Colonic mucosa (tissue), 4 donors: ENCODE data around the gene CDC20. TPM values are rescaled to one million over a fixed set of nuclear protein-coding genes. Genes with fewer than 3 reads are reported as not detected.

ENCODE experiments used
- DNase-seq: peaks from one replicate; pipeline ENCODE4 v3.0.0-alpha.2; 2020
- H3K27ac ChIP-seq: fragments of 200-600 bp; one replicate; pipeline ENCODE4 v1.8.0; 2021
- H3K27me3 ChIP-seq: fragments of 200-600 bp; one replicate; pipeline ENCODE4 v1.8.0; 2021
- H3K36me3 ChIP-seq: fragments of 200-600 bp; one replicate; pipeline ENCODE4 v1.8.0; 2021
- H3K4me1 ChIP-seq: fragments of 200-600 bp; one replicate; pipeline ENCODE4 v1.8.0; 2021; ENCODE audit warnings: mild to moderate bottlenecking
- H3K4me3 ChIP-seq: fragments of 200-600 bp; one replicate; pipeline ENCODE4 v1.8.0; 2021
- H3K9ac ChIP-seq, 2 donors: one replicate each; pipeline ENCODE4 v1.7.0; 2013; ENCODE audit warnings: control low read depth in 2 of 2, low read depth in 2 of 2, low read length in 2 of 2
- H3K9me3 ChIP-seq: fragments of 200-600 bp; one replicate; pipeline ENCODE4 v1.8.0; 2021
- CTCF ChIP-seq: fragments of 200-600 bp; IDR thresholded peaks from one replicate; pipeline ENCODE4 v1.8.0; 2022; ENCODE audit warnings: antibody characterized with exemption, mild to moderate bottlenecking
- intact Hi-C: fragments of 100-400 bp; cut with DNase I; formaldehyde crosslinking; loops from one replicate; pipeline ENCODE4 v1.14.1; 2022
- total RNA-seq, 2 donors: library from RNA; stranded (reverse); fragmentation: NEBNext Ultra II Directional in 1 of 2; extraction: Animal tissue kit (Norgen Biotek cat#: 25700) in 1 of 2; gene quantifications; one replicate each; pipeline ENCODE4 v1.2.1, GENCODE V29; 2021
- donor health status: healthy.
- donor health status: DM: no; HTN: no; CAD: no.
- donor health status: DM: no; HTN: no; CAD: no.

CDC20 gene
- total RNA-seq, 2 donors from 2014 or later = 42.6 to 201 TPM

- TF ChIP-seq CTCF = no peak
- Histone ChIP-seq H3K9ac (peak overlapping the region in 1 of 2 donors; percentile 91), H3K27me3 (no peaks in the 10 kb centered on the region), H3K4me1 (peaks cover 10% of the 10 kb centered on the region), H3K4me3 (no peak overlapping the region), H3K9me3 (no peaks in the 10 kb centered on the region), H3K27ac (no peak overlapping the region), H3K36me3 (peaks cover 5% of the 10 kb centered on the region)
- DNase-seq = no peak
- intact Hi-C loops = no loop called here
These were observed 29.3 kb downstream of the CDC20 start for GRCh38 chr1:43387976-43388599.

GRCh38 chr1:43388613-43389012 lies 29.8 kb downstream of the CDC20 start:
- Histone ChIP-seq H3K36me3 (peaks cover 5% of the 10 kb centered on the region), H3K4me1 (peaks cover 10% of the 10 kb centered on the region), H3K9ac (peak overlapping the region in 1 of 2 donors; percentile 91), H3K27me3 (no peaks in the 10 kb centered on the region), H3K27ac (no peak overlapping the region), H3K4me3 (peak overlapping the region; percentile 95), H3K9me3 (no peaks in the 10 kb centered on the region)
- DNase-seq = no peak
- intact Hi-C loops = no loop called here
- TF ChIP-seq CTCF = no peak

DNA sequence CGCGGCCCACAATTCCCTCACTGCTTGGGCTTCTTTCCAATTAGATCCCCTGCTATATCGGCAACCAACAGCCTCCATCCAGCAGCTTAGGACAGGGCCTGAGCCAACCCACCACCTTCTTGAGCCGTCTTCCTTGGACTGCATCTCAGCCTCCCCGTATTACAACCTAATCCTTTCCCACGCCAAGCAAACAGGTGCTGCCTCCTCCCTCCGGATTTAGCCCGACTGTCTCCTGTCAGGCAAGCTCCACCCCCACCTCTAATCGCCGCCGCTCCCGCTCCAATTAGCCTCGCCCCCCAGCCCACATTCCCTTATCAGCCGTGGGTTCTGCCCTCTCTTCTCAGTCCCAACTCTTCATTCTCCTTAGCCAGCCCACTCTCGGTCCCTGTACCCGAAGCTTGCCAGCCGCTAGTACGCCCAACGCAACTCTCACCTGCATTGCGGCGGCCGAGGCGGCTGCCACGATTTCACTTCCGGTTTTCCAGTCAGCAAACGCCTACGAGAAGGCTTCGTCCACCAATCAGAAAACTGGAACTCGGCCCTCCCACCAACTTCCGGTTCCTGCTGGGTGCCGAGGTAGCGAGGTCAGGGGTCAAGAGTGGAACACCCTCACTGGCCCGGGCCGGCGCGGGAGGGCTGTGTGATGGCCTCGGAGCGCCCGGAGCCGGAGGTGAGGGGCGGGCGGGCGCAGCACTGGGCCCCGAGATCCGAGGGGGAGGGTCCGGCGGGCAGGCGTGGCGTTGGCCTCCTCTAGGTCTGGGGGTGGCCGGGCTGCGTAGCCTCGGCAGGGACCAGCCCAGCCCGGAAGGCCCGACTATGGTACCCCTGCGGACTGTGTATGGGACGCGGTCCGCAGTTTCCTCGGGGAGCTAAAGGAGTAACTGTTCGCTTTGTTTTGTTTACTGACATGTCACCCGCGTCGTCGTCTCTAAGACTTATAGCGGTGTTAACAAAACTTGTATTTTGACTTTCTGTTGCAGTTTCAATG lies 30.8 kb downstream of the CDC20 start, which contains the start of the genes MED8 and SZT2:
MED8 (minus strand) TSS at position 475 of the 988 bp plus-strand sequence; CDS start at position 439, 36 bp downstream.
SZT2 (plus strand) TSS at position 574 of the 988 bp plus-strand sequence; CDS start at position 644, 70 bp downstream.
- intact Hi-C loops = no loop called here
- H3K9ac ChIP-seq = peak within 1 kb of the TSS; percentile 91
- H3K9me3 ChIP-seq = no peaks in the 10 kb centered on the region
- peak within 1 kb of the TSS; percentile 95 for H3K4me3 ChIP-seq
- peaks cover 5% of the 10 kb centered on the region for H3K36me3 ChIP-seq
- TF ChIP-seq CTCF = no peak
- no peaks in the 10 kb centered on the region for H3K27me3 ChIP-seq
- DNase-seq = peak; percentile 98
- H3K27ac ChIP-seq = peak within 1 kb of the TSS; percentile 64
- H3K4me1 ChIP-seq = peaks cover 10% of the 10 kb centered on the region

- Histone ChIP-seq H3K27me3 (no peaks in the 10 kb centered on the region), H3K9ac (no peak overlapping the region), H3K4me3 (no peak overlapping the region), H3K36me3 (no peaks in the 10 kb centered on the region), H3K4me1 (peaks cover 10% of the 10 kb centered on the region), H3K9me3 (no peaks in the 10 kb centered on the region), H3K27ac (no peak overlapping the region)
- no peak for TF ChIP-seq CTCF
- DNase-seq = no peak
- intact Hi-C loops = no loop called here
These were observed 33.9 kb downstream of the CDC20 start for GRCh38 chr1:43392702-43393101.

GRCh38 chr1:43395523-43395922 lies 36.7 kb downstream of the CDC20 start:
- intact Hi-C loops = no loop called here
- no peak for TF ChIP-seq CTCF
- Histone ChIP-seq H3K4me3 (no peak overlapping the region), H3K27me3 (no peaks in the 10 kb centered on the region), H3K9ac (no peak overlapping the region), H3K36me3 (no peaks in the 10 kb centered on the region), H3K27ac (no peak overlapping the region), H3K9me3 (no peaks in the 10 kb centered on the region), H3K4me1 (no peaks in the 10 kb centered on the region)
- no peak for DNase-seq
